Neutrophil (primary cell): Measurements from ENCODE around the gene PRDM2.
A peak's percentile ranks its signal among the peaks of the same experiment; 100 is the strongest.

Experiments used
- H3K27ac ChIP-seq: fragments of 200-600 bp; sonication (generic); 2 replicates; pipeline ENCODE4 v1.5.1; 2016; ENCODE audit warnings: mild to moderate bottlenecking, moderate library complexity
- H3K27me3 ChIP-seq: fragments of 200-600 bp; sonication (generic); 2 replicates; pipeline ENCODE4 v1.6.0; 2016; ENCODE audit warnings: mild to moderate bottlenecking
- H3K36me3 ChIP-seq: fragments of 200-600 bp; sonication (generic); 2 replicates; pipeline ENCODE4 v1.5.1; 2017
- H3K4me1 ChIP-seq, 2 experiments: fragments of 200-600 bp in 1 of 2; sonication (generic) in 1 of 2; 1 replicate in 1 of 2; 2 replicates in 1 of 2; pipeline versions ENCODE4 v1.5.1 to v1.6.1; 2013 to 2016; ENCODE audit warnings: low read depth in 1 of 2, low read length in 1 of 2, mild to moderate bottlenecking in 1 of 2, moderate library complexity in 1 of 2; ENCODE audit not compliant: control insufficient read depth in 1 of 2, insufficient read depth in 1 of 2
- H3K4me3 ChIP-seq, 2 experiments: fragments of 200-600 bp in 1 of 2; sonication (generic) in 1 of 2; 1 replicate in 1 of 2; 2 replicates in 1 of 2; pipeline ENCODE4 v1.5.1; 2013 to 2016; ENCODE audit warnings: low read depth in 1 of 2, low read length in 1 of 2, mild to moderate bottlenecking in 1 of 2, moderate library complexity in 1 of 2
- H3K9me3 ChIP-seq: fragments of 200-600 bp; sonication (generic); 2 replicates; pipeline ENCODE4 v1.5.1; 2016
- TF ChIP-seq, protein P1 (sequence below): fragments of 200-600 bp; sonication (generic); IDR thresholded peaks from 2 replicates; pipeline ENCODE4 v1.5.1; 2016; ENCODE audit warnings: antibody characterized with exemption

PRDM2 gene

DNA sequence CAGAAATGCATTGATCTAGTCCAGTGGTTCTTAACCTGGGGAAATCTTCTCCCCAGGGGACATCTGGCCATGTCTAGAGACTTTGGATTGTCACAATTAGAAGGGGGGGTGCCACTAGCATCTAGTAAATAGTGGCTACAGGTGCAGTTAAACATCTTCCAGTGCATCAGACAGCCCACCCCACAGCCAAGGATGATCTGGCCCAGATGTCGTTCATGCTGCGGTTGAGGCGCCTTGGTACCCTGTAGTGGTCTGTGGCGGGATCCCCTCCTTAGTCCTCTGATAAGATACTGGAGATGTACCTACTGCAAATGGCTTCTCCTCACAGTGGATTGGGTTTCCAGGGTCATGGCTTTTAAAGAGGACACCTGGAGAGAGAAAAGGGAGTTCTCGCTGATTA is 69.8 kb downstream of the PRDM2 start:
- TF ChIP-seq, protein P1, sequence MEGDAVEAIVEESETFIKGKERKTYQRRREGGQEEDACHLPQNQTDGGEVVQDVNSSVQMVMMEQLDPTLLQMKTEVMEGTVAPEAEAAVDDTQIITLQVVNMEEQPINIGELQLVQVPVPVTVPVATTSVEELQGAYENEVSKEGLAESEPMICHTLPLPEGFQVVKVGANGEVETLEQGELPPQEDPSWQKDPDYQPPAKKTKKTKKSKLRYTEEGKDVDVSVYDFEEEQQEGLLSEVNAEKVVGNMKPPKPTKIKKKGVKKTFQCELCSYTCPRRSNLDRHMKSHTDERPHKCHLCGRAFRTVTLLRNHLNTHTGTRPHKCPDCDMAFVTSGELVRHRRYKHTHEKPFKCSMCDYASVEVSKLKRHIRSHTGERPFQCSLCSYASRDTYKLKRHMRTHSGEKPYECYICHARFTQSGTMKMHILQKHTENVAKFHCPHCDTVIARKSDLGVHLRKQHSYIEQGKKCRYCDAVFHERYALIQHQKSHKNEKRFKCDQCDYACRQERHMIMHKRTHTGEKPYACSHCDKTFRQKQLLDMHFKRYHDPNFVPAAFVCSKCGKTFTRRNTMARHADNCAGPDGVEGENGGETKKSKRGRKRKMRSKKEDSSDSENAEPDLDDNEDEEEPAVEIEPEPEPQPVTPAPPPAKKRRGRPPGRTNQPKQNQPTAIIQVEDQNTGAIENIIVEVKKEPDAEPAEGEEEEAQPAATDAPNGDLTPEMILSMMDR, result no peak
- Histone ChIP-seq H3K9me3 (no peaks in the 10 kb centered on the region), H3K27me3 (no peaks in the 10 kb centered on the region), H3K4me1 (peaks cover 13 to 16% of the 10 kb centered on the region in 2 experiments), H3K36me3 (peaks cover 24% of the 10 kb centered on the region), H3K27ac (peak overlapping the region; percentile 65), H3K4me3 (no peak overlapping the region)

DNA sequence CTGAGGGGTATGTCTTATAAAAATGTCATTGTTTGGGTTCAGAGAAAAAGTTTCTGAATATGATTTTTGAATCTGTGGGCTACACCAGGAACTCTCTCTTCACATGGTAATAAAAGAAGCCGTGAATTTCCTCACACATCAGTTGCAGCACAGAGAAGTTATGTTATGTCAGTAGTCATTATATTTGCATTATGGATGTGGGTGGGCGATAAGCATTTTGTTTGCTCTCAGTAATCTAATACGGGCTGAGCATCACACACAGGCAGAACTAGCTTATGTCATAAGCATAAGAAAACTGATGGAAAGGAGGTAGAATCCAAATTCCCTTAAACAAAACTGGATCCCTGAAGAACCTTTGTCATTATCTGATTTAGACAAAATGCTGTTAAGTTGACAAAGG is 70.8 kb downstream of the PRDM2 start:
- Histone ChIP-seq H3K4me1 (peaks cover 13 to 16% of the 10 kb centered on the region in 2 experiments), H3K9me3 (no peaks in the 10 kb centered on the region), H3K4me3 (no peak overlapping the region), H3K36me3 (peaks cover 34% of the 10 kb centered on the region), H3K27ac (peak overlapping the region; percentile 65), H3K27me3 (no peaks in the 10 kb centered on the region)
- TF ChIP-seq, protein P1, result no peak

DNA sequence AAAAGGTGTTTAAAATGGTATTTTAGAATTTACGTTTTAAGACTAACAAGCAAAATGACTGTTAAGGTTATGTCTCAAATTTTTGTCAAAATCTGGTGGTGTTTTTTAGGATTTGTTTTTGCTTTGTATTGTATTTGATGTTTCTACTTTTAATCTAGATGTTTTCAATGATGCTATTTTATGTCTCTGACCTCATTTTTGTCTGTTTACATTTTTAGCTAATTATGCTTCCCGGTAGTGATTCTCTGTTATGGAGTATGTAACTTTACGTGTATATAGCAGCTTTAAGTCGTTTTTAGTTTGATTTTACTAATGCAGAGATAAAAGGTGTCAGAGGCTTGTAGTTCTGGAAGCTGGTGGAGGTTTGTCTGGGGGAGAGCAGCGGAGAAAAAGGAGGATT is 71.8 kb downstream of the PRDM2 start:
- Histone ChIP-seq H3K9me3 (no peaks in the 10 kb centered on the region), H3K4me1 (peaks cover 13 to 16% of the 10 kb centered on the region in 2 experiments), H3K36me3 (peaks cover 44% of the 10 kb centered on the region), H3K27me3 (no peaks in the 10 kb centered on the region), H3K4me3 (no peak overlapping the region), H3K27ac (no peak overlapping the region)
- TF ChIP-seq, protein P1, result no peak

DNA sequence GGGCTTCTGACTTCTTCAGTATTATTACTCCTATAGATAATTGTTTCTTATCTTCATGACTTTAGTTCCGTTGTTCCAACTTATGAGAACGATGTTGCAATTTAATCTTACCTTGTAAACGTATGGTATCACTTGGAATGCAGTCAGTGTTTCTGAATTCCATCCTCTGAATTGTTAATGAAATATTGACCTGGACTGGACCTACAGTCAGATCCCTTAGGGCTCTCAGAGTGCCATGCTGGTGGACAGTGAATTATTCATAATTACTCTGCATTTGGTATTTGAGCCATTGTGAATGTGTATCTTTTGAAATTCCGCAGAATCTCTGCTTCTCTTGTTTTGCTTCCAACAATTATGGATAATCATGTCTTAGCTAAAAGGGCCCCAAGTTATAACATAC is 72.3 kb downstream of the PRDM2 start:
- peaks cover 13 to 16% of the 10 kb centered on the region in 2 experiments for H3K4me1 ChIP-seq
- no peaks in the 10 kb centered on the region for H3K27me3 ChIP-seq
- no peaks in the 10 kb centered on the region for H3K9me3 ChIP-seq
- TF ChIP-seq, protein P1, result no peak
- no peak overlapping the region for H3K4me3 ChIP-seq
- H3K27ac ChIP-seq, result no peak overlapping the region
- peaks cover 49% of the 10 kb centered on the region for H3K36me3 ChIP-seq

DNA sequence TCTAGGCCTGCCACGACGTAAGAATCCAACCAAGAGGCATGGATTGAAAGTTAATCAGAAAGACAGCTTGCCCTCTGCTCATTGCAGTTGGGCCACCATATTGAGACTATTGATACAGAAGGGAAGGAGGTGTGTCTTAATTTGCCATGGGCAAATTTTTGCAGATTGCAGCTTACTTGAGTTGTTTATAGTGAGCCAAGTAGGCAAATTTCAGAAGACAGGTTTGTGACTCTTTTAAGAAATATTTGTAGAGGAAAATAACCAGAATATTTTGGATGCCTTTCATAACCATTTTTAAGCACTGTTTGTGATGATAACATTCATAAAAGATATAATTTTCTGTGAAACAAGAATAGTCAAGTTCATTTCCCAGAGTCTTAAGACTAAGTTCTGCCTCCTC is 74.1 kb downstream of the PRDM2 start:
- peaks cover 67% of the 10 kb centered on the region for H3K36me3 ChIP-seq
- H3K27me3 ChIP-seq, result no peaks in the 10 kb centered on the region
- no peak overlapping the region for H3K4me3 ChIP-seq
- TF ChIP-seq, protein P1, result no peak
- no peaks in the 10 kb centered on the region for H3K9me3 ChIP-seq
- H3K27ac ChIP-seq, result no peak overlapping the region
- peaks cover 7 to 8% of the 10 kb centered on the region in 2 experiments for H3K4me1 ChIP-seq

DNA sequence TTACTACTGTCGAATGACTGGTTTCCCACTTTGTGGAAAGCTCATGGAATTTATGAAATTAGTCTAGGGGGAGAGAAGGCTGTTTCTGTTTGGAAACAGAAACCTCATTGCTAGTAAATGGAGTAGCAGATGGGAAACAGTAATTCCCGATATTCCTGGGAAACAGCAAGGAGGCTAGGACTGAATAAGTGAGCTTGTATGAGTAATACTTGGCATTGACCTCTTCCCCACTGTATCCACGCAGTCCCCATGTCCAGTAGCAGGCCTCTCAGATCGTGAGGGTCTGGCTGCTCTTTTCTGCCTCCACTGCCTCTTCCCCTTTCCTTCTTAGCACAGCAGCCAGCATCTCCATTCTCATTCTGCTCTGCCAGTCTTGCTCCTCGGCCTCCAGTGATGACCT is 75.5 kb downstream of the PRDM2 start:
- H3K27ac ChIP-seq, result no peak overlapping the region
- H3K4me1 ChIP-seq, result no peaks in the 10 kb centered on the region
- TF ChIP-seq, protein P1, result no peak
- no peaks in the 10 kb centered on the region for H3K27me3 ChIP-seq
- H3K9me3 ChIP-seq, result no peaks in the 10 kb centered on the region
- no peak overlapping the region for H3K4me3 ChIP-seq
- peaks cover 75% of the 10 kb centered on the region for H3K36me3 ChIP-seq
